ENCODE results near the gene CFAP57.
"Not testable (repeated sequence)": the region's sequence is repeated elsewhere in the genome, so short reads cannot be mapped to it uniquely, and the experiment has no call there.

The CFAP57 gene

GRCh38 chr1:43171876-43172526, at the start of gene CFAP57, which contains the start of gene EBNA1BP2:
TSS of gene CFAP57 (plus strand) at chr1:43172330. CDS start at chr1:43172754, 424 bp downstream.
TSS of gene EBNA1BP2 (minus strand) at chr1:43172290. CDS start at chr1:43172118, 172 bp downstream.
- DNase-seq (ENCODE audit: low read depth) = peak; percentile 96

GRCh38 chr1:43123031-43123430, 49.1 kb upstream of the CFAP57 start:
- no peak for DNase-seq (ENCODE audit: low read depth)

GRCh38 chr1:43128816-43129215, 43.3 kb upstream of the CFAP57 start:
- DNase-seq (ENCODE audit: low read depth) = no peak

GRCh38 chr1:43129426-43129825, 42.7 kb upstream of the CFAP57 start:
- no peak for DNase-seq (ENCODE audit: low read depth)

- no peak for DNase-seq (ENCODE audit: low read depth)
These were observed 38.1 kb upstream of the CFAP57 start for GRCh38 chr1:43134068-43134467.

GRCh38 chr1:43134640-43135039, 37.5 kb upstream of the CFAP57 start:
- DNase-seq (ENCODE audit: low read depth) = no peak

GRCh38 chr1:43135857-43136781, 36.0 kb upstream of the CFAP57 start:
- no peak for DNase-seq (ENCODE audit: low read depth)

- no peak for DNase-seq (ENCODE audit: low read depth)
These were observed 34.6 kb upstream of the CFAP57 start for GRCh38 chr1:43137445-43138052.

- not testable (repeated sequence) for DNase-seq (ENCODE audit: low read depth)
These were observed 32.8 kb upstream of the CFAP57 start for GRCh38 chr1:43139295-43139694.

GRCh38 chr1:43140010-43140409, 32.1 kb upstream of the CFAP57 start:
- no peak for DNase-seq (ENCODE audit: low read depth)

GRCh38 chr1:43140583-43140982, 31.5 kb upstream of the CFAP57 start:
- no peak for DNase-seq (ENCODE audit: low read depth)

- no peak for DNase-seq (ENCODE audit: low read depth)
These were observed 28.7 kb upstream of the CFAP57 start for GRCh38 chr1:43143441-43143888.

- no peak for DNase-seq (ENCODE audit: low read depth)
These were observed 27.9 kb upstream of the CFAP57 start for GRCh38 chr1:43144237-43144636.

GRCh38 chr1:43147625-43148327, 24.4 kb upstream of the CFAP57 start:
- no peak for DNase-seq (ENCODE audit: low read depth)

GRCh38 chr1:43149889-43150288, 22.2 kb upstream of the CFAP57 start:
- DNase-seq (ENCODE audit: low read depth) = no peak

GRCh38 chr1:43152866-43153265, 19.3 kb upstream of the CFAP57 start:
- DNase-seq (ENCODE audit: low read depth) = no peak

GRCh38 chr1:43153443-43153842, 18.7 kb upstream of the CFAP57 start:
- DNase-seq (ENCODE audit: low read depth) = no peak

GRCh38 chr1:43156026-43156425, 16.1 kb upstream of the CFAP57 start:
- DNase-seq (ENCODE audit: low read depth) = no peak

- DNase-seq (ENCODE audit: low read depth) = no peak
These were observed 7.0 kb upstream of the CFAP57 start for GRCh38 chr1:43165162-43165561.

GRCh38 chr1:43165765-43166164, 6.4 kb upstream of the CFAP57 start:
- DNase-seq (ENCODE audit: low read depth) = no peak

- DNase-seq (ENCODE audit: low read depth) = no peak
These were observed 736 bp upstream of the CFAP57 start for GRCh38 chr1:43171312-43171875.

GRCh38 chr1:43172527-43172972, 420 bp downstream of the CFAP57 start:
- DNase-seq (ENCODE audit: low read depth) = peak; percentile 86

Data from CMK (cell line).